H9 (cell line): ENCODE results near the gene ASB18. TPM values are rescaled to one million over a fixed set of nuclear protein-coding genes. Genes with fewer than 3 reads are reported as not detected.

ENCODE experiments used
- DNase-seq: peaks from one replicate; pipeline ENCODE4 v3.0.0-alpha.2; 2017
- H2AFZ ChIP-seq: one replicate; pipeline ENCODE4 v1.6.1; 2013; ENCODE audit warnings: mild to moderate bottlenecking, low read length, control low read depth, moderate library complexity
- H2AK5ac ChIP-seq: 2 replicates; pipeline ENCODE4 v1.6.1; 2013; ENCODE audit warnings: low read length, control low read depth, mixed read lengths; ENCODE audit not compliant: insufficient read length
- H2BK120ac ChIP-seq: one replicate; pipeline ENCODE4 v1.6.1; 2013; ENCODE audit warnings: low read depth, mild to moderate bottlenecking, low read length, control low read depth, inconsistent platforms; ENCODE audit not compliant: poor library complexity, severe bottlenecking
- H2BK12ac ChIP-seq: 2 replicates; pipeline ENCODE4 v1.6.1; 2013; ENCODE audit warnings: low read length, control low read depth, mixed read lengths, low read depth; ENCODE audit not compliant: insufficient read length
- H2BK15ac ChIP-seq: 2 replicates; pipeline ENCODE4 v1.6.1; 2013; ENCODE audit warnings: low read depth, low read length, control low read depth
- H2BK20ac ChIP-seq: one replicate; pipeline ENCODE4 v1.6.1; 2013; ENCODE audit warnings: low read depth, mild to moderate bottlenecking, low read length, control low read depth, inconsistent platforms; ENCODE audit not compliant: poor library complexity, severe bottlenecking
- H2BK5ac ChIP-seq: 2 replicates; pipeline ENCODE4 v1.6.1; 2013; ENCODE audit warnings: low read length, control low read depth, mixed read lengths; ENCODE audit not compliant: insufficient read length
- H3K14ac ChIP-seq: 2 replicates; pipeline ENCODE4 v1.6.1; 2013; ENCODE audit warnings: low read length, control low read depth; ENCODE audit not compliant: insufficient read depth
- H3K18ac ChIP-seq: 2 replicates; pipeline ENCODE4 v1.6.1; 2013; ENCODE audit warnings: low read depth, mild to moderate bottlenecking, mixed read lengths, low read length, control low read depth; ENCODE audit not compliant: insufficient read length
- H3K23ac ChIP-seq: 2 replicates; pipeline ENCODE4 v1.6.1; 2013; ENCODE audit warnings: low read length, control low read depth, mixed read lengths, low read depth; ENCODE audit not compliant: insufficient read length
- H3K23me2 ChIP-seq: 2 replicates; pipeline ENCODE4 v1.6.1; 2013; ENCODE audit warnings: low read depth, mild to moderate bottlenecking, mixed read lengths, low read length, control low read depth; ENCODE audit not compliant: insufficient read length, poor library complexity, severe bottlenecking
- H3K27ac ChIP-seq: 2 replicates; pipeline ENCODE4 v1.5.1; 2013; ENCODE audit warnings: low read length, control low read depth, mixed read lengths, low read depth; ENCODE audit not compliant: insufficient read length
- H3K27me3 ChIP-seq: 2 replicates; pipeline ENCODE4 v1.6.1; 2013; ENCODE audit warnings: low read length, control low read depth, inconsistent platforms; ENCODE audit not compliant: insufficient read depth
- H3K4ac ChIP-seq: 2 replicates; pipeline ENCODE4 v1.6.1; 2013; ENCODE audit warnings: low read depth, mild to moderate bottlenecking, control low read depth, inconsistent platforms, low read length, moderate library complexity
- H3K4me1 ChIP-seq: 2 replicates; pipeline ENCODE4 v1.6.1; 2013; ENCODE audit warnings: low read length, control low read depth, inconsistent platforms; ENCODE audit not compliant: insufficient read depth
- H3K4me2 ChIP-seq: 2 replicates; pipeline ENCODE4 v1.6.1; 2013; ENCODE audit warnings: low read length, control low read depth, mixed read lengths; ENCODE audit not compliant: insufficient read length, insufficient read depth
- H3K56ac ChIP-seq: 2 replicates; pipeline ENCODE4 v1.6.1; 2013; ENCODE audit warnings: low read depth, mild to moderate bottlenecking, mixed read lengths, low read length, control low read depth; ENCODE audit not compliant: insufficient read length
- H3K79me1 ChIP-seq: 2 replicates; pipeline ENCODE4 v1.6.1; 2013; ENCODE audit warnings: low read depth, mild to moderate bottlenecking, moderate library complexity, low read length, control low read depth, inconsistent platforms; ENCODE audit not compliant: insufficient read depth, poor library complexity, severe bottlenecking
- H3K79me2 ChIP-seq: 2 replicates; pipeline ENCODE4 v1.6.1; 2013; ENCODE audit warnings: low read length, control low read depth, inconsistent platforms; ENCODE audit not compliant: insufficient read depth
- H3K9ac ChIP-seq: 2 replicates; pipeline ENCODE4 v1.6.1; 2013; ENCODE audit warnings: low read length, control low read depth, mixed read lengths; ENCODE audit not compliant: insufficient read length; ENCODE audit errors: extremely low read depth
- H3K9me3 ChIP-seq: one replicate; pipeline ENCODE4 v1.6.1; 2013; ENCODE audit warnings: low read depth, low read length, inconsistent platforms; ENCODE audit not compliant: control insufficient read depth
- H3T11ph ChIP-seq: one replicate; pipeline ENCODE4 v1.6.1; 2013; ENCODE audit warnings: mild to moderate bottlenecking, low read length, control low read depth, inconsistent platforms
- H4K20me1 ChIP-seq: one replicate; pipeline ENCODE4 v1.6.1; 2013; ENCODE audit not compliant: control insufficient read depth, insufficient read length, insufficient read depth
- H4K5ac ChIP-seq: 2 replicates; pipeline ENCODE4 v1.6.1; 2013; ENCODE audit warnings: low read depth, mild to moderate bottlenecking, mixed read lengths, low read length, control low read depth; ENCODE audit not compliant: insufficient read length
- H4K8ac ChIP-seq: replicated peaks from 2 replicates; pipeline ENCODE4 v1.6.1; 2013; ENCODE audit warnings: low read length, control low read depth, mixed read lengths, low read depth; ENCODE audit not compliant: insufficient read length
- H4K91ac ChIP-seq: 2 replicates; pipeline ENCODE4 v1.6.1; 2013; ENCODE audit warnings: low read depth, mild to moderate bottlenecking, moderate library complexity, mixed read lengths, low read length, control low read depth; ENCODE audit not compliant: insufficient read length
- H3K27ac Mint-ChIP-seq, 3 experiments: 2 replicates in 2 of 3; 3 replicates in 1 of 3; pipeline ENCODE4 v1.8.0; 2020 to 2021; ENCODE audit warnings: mixed read lengths in 3 of 3, mild to moderate bottlenecking in 1 of 3, moderate library complexity in 1 of 3
- H3K27me3 Mint-ChIP-seq: 2 replicates; pipeline ENCODE4 v1.8.0; 2021; ENCODE audit warnings: low read depth, mild to moderate bottlenecking, moderate library complexity, mixed read lengths
- H3K36me3 Mint-ChIP-seq, 3 experiments: 2 replicates in 2 of 3; 3 replicates in 1 of 3; pipeline ENCODE4 v1.8.0; 2020 to 2021; ENCODE audit warnings: low read depth in 3 of 3, mixed read lengths in 3 of 3; ENCODE audit not compliant: insufficient read depth in 1 of 3
- H3K4me1 Mint-ChIP-seq, 2 experiments: 2 replicates each; pipeline ENCODE4 v1.8.0; 2020; ENCODE audit warnings: mixed read lengths in 2 of 2
- H3K4me3 Mint-ChIP-seq, 2 experiments: 2 replicates in 1 of 2; 3 replicates in 1 of 2; pipeline ENCODE4 v1.8.0; 2020 to 2021; ENCODE audit warnings: mild to moderate bottlenecking in 2 of 2, mixed read lengths in 2 of 2, moderate library complexity in 1 of 2
- H3K9me3 Mint-ChIP-seq, 2 experiments: 2 replicates in 1 of 2; 3 replicates in 1 of 2; pipeline ENCODE4 v1.8.0; 2020; ENCODE audit warnings: mild to moderate bottlenecking in 2 of 2, mixed read lengths in 2 of 2, moderate library complexity in 1 of 2
- WGBS: extraction: QIAGEN DNeasy Blood & Tissue Kit; methylation state at CpG from one replicate; pipeline ENCODE4 v1.1.7; 2013; ENCODE audit warnings: missing lambda C conversion rate, low lambda C conversion rate, mixed read lengths; ENCODE audit not compliant: insufficient read length; ENCODE audit errors: extremely low coverage; 5-methylcytosine and 5-hydroxymethylcytosine counted together
- total RNA-seq: library from RNA; stranded (reverse); gene quantifications from 2 replicates; pipeline ENCODE4 v1.2.1, GENCODE V29; 2021
- TF ChIP-seq, protein P1 (sequence below): fragments of 200-600 bp; sonication (generic); conservative IDR thresholded peaks from 3 replicates; pipeline ENCODE4 v1.8.0; 2021; ENCODE audit warnings: antibody characterized with exemption, mild to moderate bottlenecking

ASB18 gene
- total RNA-seq, 1 experiment from 2014 or later = not detected

DNA sequence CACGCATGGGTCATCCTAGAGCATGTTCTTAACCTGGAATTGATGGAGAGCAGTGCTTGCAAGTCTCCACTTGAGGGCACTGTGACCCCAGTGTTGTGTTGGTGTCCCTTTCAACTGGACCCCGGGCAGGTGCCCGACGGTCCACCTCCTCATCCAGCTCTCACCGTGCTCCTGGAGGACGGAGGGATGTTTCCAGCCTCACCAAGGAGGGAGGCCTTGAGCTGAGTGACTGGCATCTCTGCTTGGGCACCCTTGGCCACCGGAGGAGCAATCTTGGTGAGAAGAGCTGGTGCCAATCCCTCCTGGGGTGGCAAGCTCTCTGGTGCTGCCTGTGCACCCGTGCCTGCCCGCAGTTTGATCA is 45.4 kb upstream of the ASB18 start:
- peaks cover 17 to 19% of the 10 kb centered on the region in 2 experiments for H3K4me1 Mint-ChIP-seq
- Histone ChIP-seq H2BK5ac (no peak overlapping the region), H3K27ac (no peak overlapping the region), H2AK5ac (no peak overlapping the region), H3K18ac (no peak overlapping the region), H3K79me2 (no peaks in the 10 kb centered on the region), H4K20me1 (no peaks in the 10 kb centered on the region), H3K56ac (no peak overlapping the region), H3K9ac (no peak overlapping the region), H3K4me1 (peaks cover 10% of the 10 kb centered on the region; the same call in 1 of the 2 replicates), H4K91ac (no peak overlapping the region), H2BK15ac (no peak overlapping the region), H3K9me3 (no peaks in the 10 kb centered on the region), H3T11ph (no peak overlapping the region), H3K27me3 (no peaks in the 10 kb centered on the region), H3K79me1 (no peaks in the 10 kb centered on the region), H3K23ac (no peak overlapping the region), H2BK20ac (no peak overlapping the region), H2AFZ (no peak overlapping the region), H3K23me2 (no peaks in the 10 kb centered on the region), H3K4me2 (no peak overlapping the region), H4K5ac (no peak overlapping the region), H4K8ac (no peak overlapping the region), H3K14ac (no peak overlapping the region), H3K4ac (no peak overlapping the region), H2BK12ac (no peak overlapping the region), H2BK120ac (no peak overlapping the region)
- no peak overlapping the region for H3K27ac Mint-ChIP-seq
- no peaks in the 10 kb centered on the region; a peak in 1 of 5 replicates for H3K9me3 Mint-ChIP-seq
- H3K36me3 Mint-ChIP-seq = no peaks in the 10 kb centered on the region
- peak; percentile 73 for DNase-seq
- WGBS = no CpG with 5 or more reads among the region's 9 CpGs
- peaks cover 9% of the 10 kb centered on the region for H3K27me3 Mint-ChIP-seq
- TF ChIP-seq, protein P1, sequence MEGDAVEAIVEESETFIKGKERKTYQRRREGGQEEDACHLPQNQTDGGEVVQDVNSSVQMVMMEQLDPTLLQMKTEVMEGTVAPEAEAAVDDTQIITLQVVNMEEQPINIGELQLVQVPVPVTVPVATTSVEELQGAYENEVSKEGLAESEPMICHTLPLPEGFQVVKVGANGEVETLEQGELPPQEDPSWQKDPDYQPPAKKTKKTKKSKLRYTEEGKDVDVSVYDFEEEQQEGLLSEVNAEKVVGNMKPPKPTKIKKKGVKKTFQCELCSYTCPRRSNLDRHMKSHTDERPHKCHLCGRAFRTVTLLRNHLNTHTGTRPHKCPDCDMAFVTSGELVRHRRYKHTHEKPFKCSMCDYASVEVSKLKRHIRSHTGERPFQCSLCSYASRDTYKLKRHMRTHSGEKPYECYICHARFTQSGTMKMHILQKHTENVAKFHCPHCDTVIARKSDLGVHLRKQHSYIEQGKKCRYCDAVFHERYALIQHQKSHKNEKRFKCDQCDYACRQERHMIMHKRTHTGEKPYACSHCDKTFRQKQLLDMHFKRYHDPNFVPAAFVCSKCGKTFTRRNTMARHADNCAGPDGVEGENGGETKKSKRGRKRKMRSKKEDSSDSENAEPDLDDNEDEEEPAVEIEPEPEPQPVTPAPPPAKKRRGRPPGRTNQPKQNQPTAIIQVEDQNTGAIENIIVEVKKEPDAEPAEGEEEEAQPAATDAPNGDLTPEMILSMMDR = peak; percentile 92
- no peak overlapping the region for H3K4me3 Mint-ChIP-seq
